HCT116 (cell line): ENCODE results near the gene CWC15. TPM values are rescaled to one million over a fixed set of nuclear protein-coding genes. Genes with fewer than 3 reads are reported as not detected.

Experiments used
- ATAC-seq: fragments of 200-7000 bp; cut with Tn5 transposase; 2 replicates; pipeline ENCODE4 v1.9.1; 2020; ENCODE audit warnings: mild to moderate bottlenecking, moderate library complexity
- BruUV-seq: library from RNA; stranded (reverse); fragments of 400-500 nt; replicated peaks from 2 replicates; lab custom pipeline; 2021; lab: Mats Ljungman, UMichigan
- CTCF ChIA-PET: fragments of 300-600 bp; sonication (Branson Sonifier 250); formaldehyde crosslinking; loops from one replicate; lab custom pipeline; 2021; ENCODE audit warnings: antibody characterized with exemption; lab: Charles Lee
- POLR2A ChIA-PET: fragments of 300-600, 350-600 bp; sonication (Branson Sonifier 250); formaldehyde crosslinking; loops from one replicate; lab custom pipeline; 2021; ENCODE audit warnings: antibody characterized with exemption; lab: Charles Lee
- RAD21 ChIA-PET, 2 experiments: fragments of 300-600 bp; sonication (Branson Sonifier 250); formaldehyde crosslinking; loops; one replicate each; lab custom pipeline; 2023; ENCODE audit warnings: low total read pairs in 2 of 2; ENCODE audit not compliant: uncharacterized antibody in 2 of 2, unreplicated experiment in 2 of 2, low non-redundant PET in 1 of 2; lab: Charles Lee
- DNase-seq: peaks from one replicate; pipeline ENCODE4 v3.0.0-alpha.2; 2010; ENCODE audit warnings: low read depth, low spot score
- H2AFZ ChIP-seq: fragments of 200-600 bp; shearing (Covaris generic), sonication (generic); 2 replicates; pipeline ENCODE4 v1.6.1; 2017; ENCODE audit warnings: low read depth, mixed run types, mixed read lengths, antibody characterized with exemption, low read length; ENCODE audit not compliant: poor library complexity, severe bottlenecking
- H3K27ac ChIP-seq: 2 replicates; pipeline ENCODE4 v1.5.1; 2012; ENCODE audit warnings: low read depth, low read length
- H3K27me3 ChIP-seq: fragments of 200-600 bp; sonication (generic); 2 replicates; pipeline ENCODE4 v1.6.1; 2016; ENCODE audit warnings: mixed run types, low read length, mixed read lengths; ENCODE audit not compliant: insufficient read depth
- H3K36me3 ChIP-seq, 2 experiments: fragments of 200-500 bp in 1 of 2; fragments of 200-600 bp in 1 of 2; sonication (Bioruptor generic) in 1 of 2; sonication (generic) in 1 of 2; 2 replicates each; pipeline versions ENCODE4 v1.5.1 to v1.6.1; 2014 to 2016; ENCODE audit warnings: low read length in 2 of 2, inconsistent platforms in 1 of 2, mixed read lengths in 1 of 2, mixed run types in 1 of 2; ENCODE audit not compliant: insufficient read depth in 2 of 2, control insufficient read depth in 1 of 2
- H3K4me1 ChIP-seq, 2 experiments: fragments of 200-600 bp in 1 of 2; sonication (generic) in 1 of 2; 2 replicates each; pipeline versions ENCODE4 v1.5.1 to v1.6.1; 2012 to 2017; ENCODE audit warnings: low read length in 2 of 2, inconsistent platforms in 1 of 2, mild to moderate bottlenecking in 1 of 2, mixed read lengths in 1 of 2, mixed run types in 1 of 2, moderate library complexity in 1 of 2; ENCODE audit not compliant: insufficient read depth in 2 of 2, control insufficient read depth in 1 of 2
- H3K4me2 ChIP-seq: fragments of 200-600 bp; sonication (generic); 2 replicates; pipeline ENCODE4 v1.6.1; 2017; ENCODE audit warnings: mixed run types, low read length, mixed read lengths
- H3K4me3 ChIP-seq, 2 experiments: fragments of 200-600 bp in 1 of 2; sonication (generic) in 1 of 2; replicated peaks in 1 of 2; 2 replicates each; pipeline ENCODE4 v1.5.1; 2011 to 2016; ENCODE audit warnings: low read length in 2 of 2, control low read depth in 1 of 2, low read depth in 1 of 2, mild to moderate bottlenecking in 1 of 2, mixed read lengths in 1 of 2, mixed run types in 1 of 2
- H3K79me2 ChIP-seq: fragments of 200-600 bp; sonication (generic); 2 replicates; pipeline ENCODE4 v1.6.1; 2017; ENCODE audit warnings: mild to moderate bottlenecking, mixed run types, low read length, moderate library complexity, mixed read lengths; ENCODE audit not compliant: insufficient read depth
- H3K9ac ChIP-seq: fragments of 200-600 bp; sonication (generic); 2 replicates; pipeline ENCODE4 v1.6.1; 2016; ENCODE audit warnings: low read length, mixed read lengths
- H3K9me2 ChIP-seq: fragments of 200-600 bp; sonication (generic), shearing (Covaris generic); 2 replicates; pipeline ENCODE4 v1.6.1; 2017; ENCODE audit warnings: mixed run types, mild to moderate bottlenecking, moderate library complexity; ENCODE audit not compliant: insufficient read depth
- H3K9me3 ChIP-seq, 2 experiments: fragments of 200-500 bp in 1 of 2; fragments of 200-600 bp in 1 of 2; sonication (Bioruptor generic) in 1 of 2; sonication (generic) in 1 of 2; 2 replicates each; pipeline ENCODE4 v1.6.1; 2014 to 2017; ENCODE audit warnings: low read length in 2 of 2, mixed read lengths in 2 of 2, inconsistent platforms in 1 of 2, low read depth in 1 of 2, mild to moderate bottlenecking in 1 of 2, mixed run types in 1 of 2, moderate library complexity in 1 of 2; ENCODE audit not compliant: control insufficient read depth in 1 of 2, insufficient read depth in 1 of 2
- H4K20me1 ChIP-seq: fragments of 200-600 bp; sonication (generic), shearing (Covaris generic); 2 replicates; pipeline ENCODE4 v1.6.1; 2017; ENCODE audit warnings: mixed run types, mild to moderate bottlenecking, moderate library complexity; ENCODE audit not compliant: insufficient read depth
- ELF1 ChIP-seq: IDR thresholded peaks from 2 replicates; pipeline ENCODE4 v1.6.1; 2012; ENCODE audit warnings: low read depth, borderline replicate concordance
- MAX ChIP-seq: IDR thresholded peaks from 2 replicates; pipeline ENCODE4 v1.6.1; 2012
- POLR2A ChIP-seq: IDR thresholded peaks from 2 replicates; pipeline ENCODE4 v1.7.0; 2011; ENCODE audit warnings: borderline replicate concordance; ENCODE audit not compliant: insufficient read depth, insufficient read length; ENCODE audit errors: extremely low read depth
- SIN3A ChIP-seq: IDR thresholded peaks from 2 replicates; pipeline ENCODE4 v1.6.1; 2012; ENCODE audit warnings: low read depth
- ZFX ChIP-seq: fragments of 450-650 bp; IDR thresholded peaks from 2 replicates; pipeline ENCODE4 v1.6.1; 2017
- intact Hi-C: fragments of 100-400 bp; cut with micrococcal nuclease; formaldehyde crosslinking; loops from 2 replicates; pipeline ENCODE4 v1.10.0; 2022
- total RNA-seq: library from RNA; stranded (reverse); gene quantifications from one replicate; pipeline ENCODE4 v1.2.1, GENCODE V29; 2021; ENCODE audit not compliant: unreplicated experiment

CWC15 gene
- total RNA-seq, 1 experiment from 2014 or later, result 47.6 TPM

GRCh38 chr11:94924171-94924572 lies 49.2 kb downstream of the CWC15 start:
- no TSS peak for BruUV-seq
- Histone ChIP-seq H3K9ac (no peak overlapping the region), H3K27me3 (no peaks in the 10 kb centered on the region), H3K9me3 (no peaks in the 10 kb centered on the region), H3K4me3 (no peak overlapping the region), H3K36me3 (no peaks in the 10 kb centered on the region), H3K27ac (no peak overlapping the region), H3K79me2 (no peaks in the 10 kb centered on the region), H2AFZ (no peak overlapping the region), H4K20me1 (no peaks in the 10 kb centered on the region), H3K4me1 (peaks cover 13 to 17% of the 10 kb centered on the region in 2 experiments; a peak in 3 of 4 replicates), H3K9me2 (no peaks in the 10 kb centered on the region), H3K4me2 (no peak overlapping the region)
- no peak for TF ChIP-seq ZFX
- TF ChIP-seq ELF1, result no peak
- TF ChIP-seq POLR2A, result no peak
- TF ChIP-seq MAX, result no peak
- POLR2A ChIA-PET, result no interaction called here
- CTCF ChIA-PET, result no interaction called here
- ATAC-seq, result no peak
- no peak for DNase-seq
- intact Hi-C loops, result no loop called here
- RAD21 ChIA-PET, result no interaction called here

- Histone ChIP-seq H3K9ac (no peak overlapping the region), H3K36me3 (no peaks in the 10 kb centered on the region), H3K4me2 (no peak overlapping the region), H3K9me3 (no peaks in the 10 kb centered on the region), H4K20me1 (no peaks in the 10 kb centered on the region), H3K4me3 (no peak overlapping the region), H3K27me3 (no peaks in the 10 kb centered on the region), H3K27ac (no peak overlapping the region), H3K79me2 (no peaks in the 10 kb centered on the region), H2AFZ (no peak overlapping the region), H3K4me1 (peaks cover 13 to 17% of the 10 kb centered on the region in 2 experiments; a peak in 3 of 4 replicates), H3K9me2 (no peaks in the 10 kb centered on the region)
- no TSS peak for BruUV-seq
- ATAC-seq, result no peak
- no peak for DNase-seq
- CTCF ChIA-PET, result no interaction called here
- TF ChIP-seq SIN3A, result no peak
- RAD21 ChIA-PET, result no interaction called here
- intact Hi-C loops, result no loop called here
- POLR2A ChIA-PET, result no interaction called here
Observed at GRCh38 chr11:94923004-94923334, 50.4 kb downstream of the CWC15 start.
